DMS153 (cell line): ENCODE results near the gene MEX3A.
"Not testable (repeated sequence)": the region's sequence is repeated elsewhere in the genome, so short reads cannot be mapped to it uniquely, and the experiment has no call there.

Experiments used
- DNase-seq: peaks from one replicate; lab custom pipeline; 2025; lab: John Stamatoyannopoulos, UW

Gene MEX3A

GRCh38 chr1:156118177-156118868 is 36.1 kb upstream of the MEX3A start:
- DNase-seq = no peak

GRCh38 chr1:156117414-156118176 is 35.3 kb upstream of the MEX3A start:
- no peak for DNase-seq

DNA sequence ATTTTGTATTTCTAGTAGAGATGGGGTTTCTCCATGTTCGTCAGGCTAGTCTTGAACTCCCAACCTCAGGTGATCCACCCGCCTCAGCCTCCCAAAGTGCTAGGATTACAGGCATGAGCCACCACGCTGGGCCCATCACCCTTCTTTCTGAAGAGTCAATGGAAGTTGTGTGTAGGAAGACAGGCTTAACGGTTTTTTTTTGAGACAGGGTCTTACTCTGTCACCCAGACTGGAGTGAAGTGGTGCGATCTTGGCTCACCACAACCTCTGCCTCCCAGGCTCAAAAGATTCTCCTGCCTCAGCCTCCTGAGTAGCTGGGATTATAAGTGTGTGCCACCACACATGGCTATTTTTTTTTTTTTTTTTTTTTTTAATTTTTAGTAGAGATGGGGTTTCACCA is 34.5 kb upstream of the MEX3A start:
- not testable (repeated sequence) for DNase-seq

DNA sequence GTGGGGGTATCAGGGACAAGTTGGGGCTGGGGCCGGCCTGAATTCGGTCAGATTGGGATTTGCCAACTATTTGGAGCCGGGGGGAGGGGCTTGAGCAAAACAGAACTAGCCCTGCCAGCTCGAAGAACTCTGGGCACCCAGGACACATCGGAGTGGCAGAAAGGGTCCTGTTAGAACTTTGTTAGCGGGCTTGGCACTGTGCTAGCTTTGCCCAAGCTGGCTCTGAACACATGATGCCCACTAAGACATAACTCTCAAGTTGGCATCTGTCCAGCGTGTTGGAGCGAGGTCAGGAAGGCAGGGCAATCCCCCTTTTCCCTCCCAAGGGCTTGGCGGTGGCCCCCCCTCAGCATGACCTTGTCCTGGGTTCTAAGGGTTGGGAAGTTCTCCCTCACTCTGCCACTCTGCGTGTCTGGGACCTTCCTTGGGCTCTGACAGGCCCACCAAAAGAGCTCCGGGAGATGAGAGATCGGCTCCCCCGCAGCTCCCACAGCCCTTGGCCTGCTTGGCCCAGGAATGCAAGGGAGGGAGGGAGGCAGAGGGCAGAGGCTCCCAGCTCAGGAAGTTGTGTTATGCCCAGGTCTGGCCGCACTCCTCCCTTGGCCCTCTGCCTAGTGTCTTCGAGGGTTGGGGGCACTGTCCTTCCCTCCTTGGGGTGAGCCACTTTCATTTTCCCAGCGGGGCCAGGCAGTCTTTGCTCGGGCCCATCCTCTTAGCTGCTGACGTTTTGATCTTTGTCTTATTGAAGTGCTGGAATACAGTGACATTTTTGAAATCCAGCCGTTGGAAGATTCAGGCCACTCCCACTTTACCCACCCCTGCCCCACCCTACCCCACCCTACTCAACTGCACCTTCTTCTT is 33.5 kb upstream of the MEX3A start:
- no peak for DNase-seq

DNA sequence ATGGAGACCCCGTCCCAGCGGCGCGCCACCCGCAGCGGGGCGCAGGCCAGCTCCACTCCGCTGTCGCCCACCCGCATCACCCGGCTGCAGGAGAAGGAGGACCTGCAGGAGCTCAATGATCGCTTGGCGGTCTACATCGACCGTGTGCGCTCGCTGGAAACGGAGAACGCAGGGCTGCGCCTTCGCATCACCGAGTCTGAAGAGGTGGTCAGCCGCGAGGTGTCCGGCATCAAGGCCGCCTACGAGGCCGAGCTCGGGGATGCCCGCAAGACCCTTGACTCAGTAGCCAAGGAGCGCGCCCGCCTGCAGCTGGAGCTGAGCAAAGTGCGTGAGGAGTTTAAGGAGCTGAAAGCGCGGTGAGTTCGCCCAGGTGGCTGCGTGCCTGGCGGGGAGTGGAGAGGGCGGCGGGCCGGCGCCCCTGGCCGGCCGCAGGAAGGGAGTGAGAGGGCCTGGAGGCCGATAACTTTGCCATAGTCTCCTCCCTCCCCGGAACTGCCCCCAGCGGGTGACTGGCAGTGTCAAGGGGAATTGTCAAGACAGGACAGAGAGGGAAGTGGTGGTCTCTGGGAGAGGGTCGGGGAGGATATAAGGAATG is 32.8 kb upstream of the MEX3A start:
- DNase-seq = no peak

DNA sequence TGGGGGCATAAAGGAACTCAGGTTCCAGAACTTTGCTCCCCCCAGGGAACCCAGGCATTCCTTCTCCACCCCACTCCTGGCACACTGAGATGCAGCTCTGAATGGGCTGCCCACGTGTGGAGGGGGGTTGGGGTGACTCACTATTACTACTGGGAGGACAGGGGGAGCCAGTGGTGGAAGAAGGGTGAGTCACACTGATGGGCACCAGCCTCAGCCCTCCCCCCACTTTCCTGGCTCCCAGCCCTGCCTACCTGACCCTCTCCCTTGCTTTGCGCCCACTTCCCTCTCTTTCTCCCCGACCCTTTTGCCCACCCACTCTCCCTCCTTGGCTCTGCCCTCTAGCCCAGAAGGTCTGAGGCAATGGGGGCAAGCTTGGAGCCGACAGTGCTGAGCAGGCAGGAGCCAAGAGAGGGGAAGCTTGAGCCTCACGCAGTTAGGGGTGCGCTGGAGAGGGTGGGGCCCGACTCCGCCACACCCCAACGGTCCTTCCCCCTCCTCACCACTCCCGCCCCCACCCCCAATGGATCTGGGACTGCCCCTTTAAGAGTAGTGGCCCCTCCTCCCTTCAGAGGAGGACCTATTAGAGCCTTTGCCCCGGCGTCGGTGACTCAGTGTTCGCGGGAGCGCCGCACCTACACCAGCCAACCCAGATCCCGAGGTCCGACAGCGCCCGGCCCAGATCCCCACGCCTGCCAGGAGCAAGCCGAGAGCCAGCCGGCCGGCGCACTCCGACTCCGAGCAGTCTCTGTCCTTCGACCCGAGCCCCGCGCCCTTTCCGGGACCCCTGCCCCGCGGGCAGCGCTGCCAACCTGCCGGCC is 32.0 kb upstream of the MEX3A start, which contains the start of gene LMNA:
Gene LMNA, plus strand, starts transcription at position 611 of the 818 bp plus-strand sequence. CDS start 208 bp downstream, outside the sequence.
- peak; percentile 77 for DNase-seq

- DNase-seq = no peak
Observed at GRCh38 chr1:156113282-156113950, 31.2 kb upstream of the MEX3A start.

- no peak for DNase-seq
Observed at GRCh38 chr1:156112276-156113137, 30.2 kb upstream of the MEX3A start.

DNA sequence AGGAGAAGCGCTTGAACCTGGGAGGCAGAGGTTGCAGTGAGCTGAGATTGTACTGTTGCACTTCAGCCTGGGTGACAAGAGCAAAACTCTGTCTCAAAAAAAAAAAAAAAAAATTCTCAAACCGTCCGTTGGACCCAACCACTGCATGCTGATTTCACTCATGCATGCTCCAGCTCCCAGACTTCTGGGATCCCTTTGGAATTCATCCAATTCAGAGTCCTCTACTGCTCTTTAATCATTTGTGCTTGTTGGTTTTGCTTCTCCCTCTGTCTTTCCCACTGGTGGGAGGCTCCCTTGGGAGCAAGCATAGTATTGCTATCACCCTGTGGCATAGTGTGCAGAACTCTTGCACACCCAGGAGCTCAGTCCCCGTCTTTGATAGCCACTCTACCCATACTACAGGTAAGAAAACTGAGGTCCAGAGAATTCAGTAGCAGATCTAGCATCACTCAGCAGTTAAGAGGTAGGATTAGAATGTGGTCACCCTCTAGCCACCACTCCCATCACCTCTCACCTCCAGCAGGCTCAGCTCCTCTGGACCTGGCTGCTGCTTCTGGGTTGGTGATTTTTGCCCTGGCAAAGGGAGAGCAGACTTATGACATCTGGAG is 29.2 kb upstream of the MEX3A start:
- no peak for DNase-seq

DNA sequence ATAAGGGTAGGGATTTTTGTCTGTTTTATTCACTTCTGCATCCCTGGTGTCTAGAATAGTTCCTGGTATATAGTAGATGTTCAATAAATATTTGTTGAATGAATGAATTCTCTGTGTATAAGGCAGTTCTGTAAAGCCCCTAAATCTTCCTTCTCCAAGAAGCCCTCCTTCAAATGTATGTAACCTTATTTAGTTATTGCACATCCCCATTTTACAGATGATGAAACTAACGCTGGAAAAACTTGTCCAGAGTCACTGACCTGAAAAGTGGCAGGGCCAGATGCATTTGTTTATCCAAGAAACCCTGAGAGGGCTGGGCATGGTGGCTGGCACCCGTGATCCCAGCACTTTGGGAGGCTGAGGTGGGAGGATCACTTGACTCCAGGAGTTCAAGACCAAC is 28.0 kb upstream of the MEX3A start:
- DNase-seq = no peak

GRCh38 chr1:156108664-156109241 is 26.5 kb upstream of the MEX3A start:
- DNase-seq = no peak

GRCh38 chr1:156108057-156108456 is 25.8 kb upstream of the MEX3A start:
- no peak for DNase-seq

DNA sequence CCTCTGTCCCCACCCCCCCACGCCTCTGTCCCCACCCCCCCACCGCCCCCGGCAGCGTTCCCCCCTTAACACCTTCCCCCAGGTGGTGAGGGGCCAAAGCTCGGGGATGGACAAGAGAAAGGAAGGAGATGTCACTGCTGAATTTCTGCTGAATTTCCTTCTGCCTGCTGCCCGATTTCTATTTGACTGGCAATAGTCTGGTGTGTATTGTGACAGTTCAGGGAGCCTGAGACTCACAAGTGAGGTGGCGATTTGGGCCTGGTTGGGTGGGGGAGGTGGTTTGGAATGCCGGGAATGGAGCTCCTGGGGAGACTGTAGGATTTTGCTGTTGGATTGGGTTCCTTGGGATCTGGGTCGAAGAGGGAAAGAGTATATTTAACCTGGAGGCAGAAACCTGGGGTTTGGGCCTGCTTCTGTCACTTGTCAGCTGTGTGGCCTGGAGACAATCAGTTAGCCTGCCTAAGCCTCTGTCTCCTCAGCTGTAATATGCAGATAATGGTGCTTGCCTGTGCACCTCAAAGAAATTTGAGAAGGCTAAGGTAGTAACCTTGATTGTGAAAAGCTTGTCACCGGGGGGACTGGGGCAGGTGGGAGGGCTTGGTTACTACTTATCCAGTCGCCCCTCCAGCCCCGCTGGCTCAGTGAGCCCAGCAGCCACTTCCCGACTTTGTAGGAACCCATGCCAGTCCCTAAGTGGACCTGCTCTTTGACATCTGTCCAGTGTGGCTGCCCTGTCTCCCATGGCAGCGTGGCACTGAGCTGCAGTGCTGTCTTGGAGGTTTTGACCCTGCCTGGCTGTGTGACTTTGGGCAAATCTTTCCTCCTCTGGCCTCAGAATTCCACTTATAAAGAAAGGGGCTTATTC is 24.6 kb upstream of the MEX3A start:
- DNase-seq = no peak

DNA sequence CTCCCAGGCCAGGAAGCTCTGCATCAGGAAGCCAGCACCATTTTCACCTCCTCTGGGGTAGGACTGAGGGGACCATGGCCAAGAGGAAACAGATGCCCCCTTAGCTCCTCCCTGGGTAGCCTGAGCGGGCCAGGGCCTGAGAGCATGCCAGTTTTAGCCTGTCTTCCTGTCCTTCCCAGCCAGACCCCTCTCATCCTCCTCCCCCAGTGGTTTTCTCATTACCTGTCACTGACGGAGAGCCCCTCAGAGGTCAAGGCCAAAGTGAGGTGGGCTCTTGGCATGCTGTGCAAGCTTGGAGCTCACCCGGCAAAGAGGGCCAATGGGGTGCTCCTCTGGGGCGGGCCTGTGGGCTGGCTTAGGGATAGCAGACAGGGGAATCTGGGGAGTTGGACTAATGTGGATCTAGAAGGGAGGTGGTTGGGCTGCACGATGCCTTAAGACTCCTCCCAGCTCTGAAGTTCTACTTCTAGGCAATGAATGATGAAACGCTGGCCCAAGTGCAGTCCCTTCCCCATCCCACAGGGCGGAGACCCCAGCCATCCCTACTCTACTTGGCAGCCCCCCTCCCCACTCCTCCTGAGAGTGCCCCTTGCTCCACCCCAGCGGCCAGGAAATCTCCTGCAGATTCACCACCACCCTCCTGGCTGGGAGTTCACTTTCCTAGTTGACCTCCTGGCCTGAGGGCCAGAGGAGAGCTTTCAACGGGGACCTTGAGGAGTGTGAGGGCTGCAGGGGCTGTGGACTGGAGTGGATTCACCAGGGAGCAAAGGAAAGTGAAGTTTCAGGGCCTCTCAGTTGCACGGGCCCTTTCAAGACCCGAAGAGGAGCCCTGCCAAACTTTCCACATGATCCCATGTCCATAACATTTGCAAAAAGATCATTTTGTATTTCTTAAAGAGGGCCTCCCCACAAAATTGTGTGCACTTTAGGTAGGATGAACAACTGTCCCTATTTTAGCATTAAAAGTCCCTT is 22.9 kb upstream of the MEX3A start:
- no peak for DNase-seq

- DNase-seq = peak; percentile 93
Observed at GRCh38 chr1:156104065-156104810, 22.0 kb upstream of the MEX3A start.

GRCh38 chr1:156103521-156103947 is 21.3 kb upstream of the MEX3A start:
- peak; percentile 21 for DNase-seq
